ENCODE results near the gene KRTAP20-4.

Gene KRTAP20-4

GRCh38 chr21:30620522-30620921 lies at the start of gene KRTAP20-4:
Gene KRTAP20-4, plus strand, starts transcription at chr21:30620627.
- no peak for DNase-seq

- no peak for DNase-seq
These were observed 42.7 kb upstream of the KRTAP20-4 start for GRCh38 chr21:30577766-30578165.

GRCh38 chr21:30579346-30579745 lies 41.1 kb upstream of the KRTAP20-4 start:
- DNase-seq, result no peak

- DNase-seq, result no peak
These were observed 40.3 kb upstream of the KRTAP20-4 start for GRCh38 chr21:30580132-30580531.

- DNase-seq, result no peak
These were observed 37.6 kb upstream of the KRTAP20-4 start for GRCh38 chr21:30582870-30583269.

- no peak for DNase-seq
These were observed 30.1 kb upstream of the KRTAP20-4 start, which contains the start of gene KRTAP22-2 for GRCh38 chr21:30590297-30590696. Gene KRTAP22-2, minus strand, starts transcription at chr21:30590397.

GRCh38 chr21:30592140-30592539 lies 28.3 kb upstream of the KRTAP20-4 start, which contains the start of gene KRTAP6-3:
Gene KRTAP6-3, plus strand, starts transcription at chr21:30592440. Its CDS starts 6 bp downstream, at chr21:30592446.
- no peak for DNase-seq

- DNase-seq, result no peak
These were observed 21.6 kb upstream of the KRTAP20-4 start, which contains the start of gene KRTAP6-2 for GRCh38 chr21:30598802-30599201. Gene KRTAP6-2, minus strand, starts transcription at chr21:30598902. Its CDS starts 28 bp downstream, at chr21:30598874.

- DNase-seq, result no peak
These were observed 19.6 kb upstream of the KRTAP20-4 start, which contains the start of gene KRTAP22-1 for GRCh38 chr21:30600787-30601186. Gene KRTAP22-1, plus strand, starts transcription at chr21:30601087.

GRCh38 chr21:30605968-30606367 lies 14.5 kb upstream of the KRTAP20-4 start:
- no peak for DNase-seq

GRCh38 chr21:30612132-30612531 lies 8.3 kb upstream of the KRTAP20-4 start:
- no peak for DNase-seq

GRCh38 chr21:30613836-30614235 lies 6.6 kb upstream of the KRTAP20-4 start, which contains the start of gene KRTAP6-1:
Gene KRTAP6-1, minus strand, starts transcription at chr21:30613930. Its CDS starts 26 bp downstream, at chr21:30613904.
- no peak for DNase-seq

- DNase-seq, result no peak
These were observed 5.2 kb upstream of the KRTAP20-4 start for GRCh38 chr21:30615199-30615598.

- DNase-seq, result no peak
These were observed 4.3 kb upstream of the KRTAP20-4 start, which contains the start of gene KRTAP20-1 for GRCh38 chr21:30616125-30616524. Gene KRTAP20-1, plus strand, starts transcription at chr21:30616425. Its CDS starts 30 bp downstream, at chr21:30616455.

GRCh38 chr21:30620080-30620479 lies 347 bp upstream of the KRTAP20-4 start:
- DNase-seq, result no peak

GRCh38 chr21:30623362-30623761 lies 2.9 kb downstream of the KRTAP20-4 start:
- DNase-seq, result no peak

GRCh38 chr21:30625449-30626165 lies 5.2 kb downstream of the KRTAP20-4 start:
- DNase-seq, result no peak

- no peak for DNase-seq
These were observed 7.7 kb downstream of the KRTAP20-4 start for GRCh38 chr21:30628109-30628508.

GRCh38 chr21:30629200-30629599 lies 8.8 kb downstream of the KRTAP20-4 start:
- no peak for DNase-seq

- DNase-seq, result no peak
These were observed 14.5 kb downstream of the KRTAP20-4 start, which contains the start of gene KRTAP20-2 for GRCh38 chr21:30634906-30635305. Gene KRTAP20-2, plus strand, starts transcription at chr21:30635206. Its CDS starts 58 bp downstream, at chr21:30635264.

- DNase-seq, result no peak
These were observed 18.3 kb downstream of the KRTAP20-4 start for GRCh38 chr21:30638686-30639085.

- no peak for DNase-seq
These were observed 22.1 kb downstream of the KRTAP20-4 start, which contains the start of gene KRTAP20-3 for GRCh38 chr21:30642564-30642963. Gene KRTAP20-3, plus strand, starts transcription at chr21:30642864.

GRCh38 chr21:30646904-30647414 lies 26.5 kb downstream of the KRTAP20-4 start:
- no peak for DNase-seq

- DNase-seq, result no peak
These were observed 32.5 kb downstream of the KRTAP20-4 start for GRCh38 chr21:30652891-30653290.

Data from bone marrow (tissue), 2 donors.